Spleen (tissue), 7 donors: ENCODE data around the gene RGS9BP.

Experiments used
- CTCF ChIP-seq, 11 experiments: fragments of 200-600 bp in 7 of 11; fragments of 450-650 bp in 4 of 11; sonication (generic) in 4 of 11; IDR thresholded peaks in 8 of 11; conservative IDR thresholded peaks in 3 of 11; 1 replicate in 7 of 11; 2 replicates in 4 of 11; pipeline versions ENCODE4 v1.4.0 to v1.8.0; 2016 to 2021; ENCODE audit warnings: antibody characterized with exemption in 11 of 11, inconsistent platforms in 4 of 11, mild to moderate bottlenecking in 1 of 11
- POLR2A ChIP-seq, 3 donors: fragments of 450-650 bp; IDR thresholded peaks; one replicate each; pipeline ENCODE4 v1.5.1; 2017; ENCODE audit warnings: antibody characterized with exemption in 3 of 3, mild to moderate bottlenecking in 1 of 3
- POLR2AphosphoS5 ChIP-seq, 3 donors: sonication (generic); formaldehyde crosslinking; IDR thresholded peaks; one replicate each; pipeline ENCODE4 v1.5.1; 2017; ENCODE audit warnings: antibody characterized with exemption in 3 of 3
- donor health status: DM: no; HTN: no; CAD: no; lungs with moderate emphysema.
- donor health status: DM: no; HTN: no; CAD: no.
- donor health status: DM: no; HTN: no; CAD: no.

DNA sequence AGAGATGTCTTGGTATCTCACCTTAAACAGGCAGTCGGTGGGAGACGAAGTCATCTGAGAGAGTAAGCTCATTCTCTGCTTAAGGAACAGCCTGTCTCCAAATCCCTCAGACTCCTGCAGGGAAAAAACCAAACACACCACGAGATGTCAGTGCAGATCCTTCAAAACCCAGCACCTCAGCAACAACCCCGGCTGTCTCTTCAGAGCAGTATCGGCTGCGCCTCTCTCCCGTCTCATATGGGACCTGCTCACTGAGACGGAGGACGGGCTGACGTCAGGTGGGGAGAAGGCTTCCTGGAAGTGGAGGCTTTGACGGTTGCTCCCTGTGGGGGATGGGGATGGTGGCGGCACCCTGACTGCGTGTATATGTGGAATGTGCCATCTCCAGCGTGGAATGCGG is 44.3 kb upstream of the RGS9BP start:
- no peak for TF ChIP-seq POLR2A (IDR thresholded peaks at IDR 0.05)
- TF ChIP-seq CTCF (IDR thresholded peaks at IDR 0.05 in 8 of 11, conservative IDR thresholded peaks at IDR 0.05 in 3 of 11), result no peak
- TF ChIP-seq POLR2AphosphoS5 (IDR thresholded peaks at IDR 0.05), result no peak
